Upper lobe of left lung (tissue), 6 donors: ENCODE data around the gene CABLES2. TPM values are rescaled to one million over a fixed set of nuclear protein-coding genes. Genes with fewer than 3 reads are reported as not detected.
A peak's percentile ranks its signal among the peaks of the same experiment; 100 is the strongest.

Experiments used
- ATAC-seq, 2 donors: fragments of 200-7000 bp; cut with Tn5 transposase; one replicate each; pipeline ENCODE4 v1.9.1; 2022; ENCODE audit warnings: mild to moderate bottlenecking in 2 of 2, moderate library complexity in 2 of 2; ENCODE audit not compliant: low FRiP score in 2 of 2
- DNase-seq, 2 donors: peaks; one replicate each; pipeline ENCODE4 v3.0.0-alpha.2; 2019 to 2020
- H3K27ac ChIP-seq, 4 donors: fragments of 200-600 bp; sonication (generic); one replicate each; pipeline ENCODE4 v1.5.1; 2016 to 2019
- H3K27me3 ChIP-seq, 4 donors: fragments of 200-600 bp; sonication (generic); one replicate each; pipeline ENCODE4 v1.5.1; 2017 to 2019
- H3K36me3 ChIP-seq, 4 donors: fragments of 200-600 bp; sonication (generic); one replicate each; pipeline ENCODE4 v1.5.1; 2016 to 2019
- H3K4me1 ChIP-seq, 4 donors: fragments of 200-600 bp; sonication (generic); one replicate each; pipeline ENCODE4 v1.5.1; 2018 to 2019
- H3K4me3 ChIP-seq, 4 donors: fragments of 200-600 bp; sonication (generic); one replicate each; pipeline ENCODE4 v1.5.1; 2017 to 2019; ENCODE audit warnings: mild to moderate bottlenecking in 2 of 4, moderate library complexity in 1 of 4
- H3K9me3 ChIP-seq, 4 donors: fragments of 200-600 bp; sonication (generic); one replicate each; pipeline ENCODE4 v1.5.1; 2018 to 2019
- CTCF ChIP-seq, 6 experiments: fragments of 450-650 bp in 4 of 6; fragments of 200-600 bp in 2 of 6; sonication (generic) in 2 of 6; IDR thresholded peaks; one replicate each; pipeline ENCODE4 v1.5.1; 2016 to 2019; ENCODE audit warnings: antibody characterized with exemption in 6 of 6
- EP300 ChIP-seq, 4 donors: sonication (generic); formaldehyde crosslinking; IDR thresholded peaks; one replicate each; pipeline ENCODE4 v1.5.1; 2017; ENCODE audit warnings: antibody characterized with exemption in 4 of 4, control low read depth in 2 of 4
- POLR2A ChIP-seq, 4 donors: fragments of 450-650 bp; IDR thresholded peaks; one replicate each; pipeline ENCODE4 v1.5.1; 2016 to 2017; ENCODE audit warnings: antibody characterized with exemption in 4 of 4, mild to moderate bottlenecking in 2 of 4
- POLR2AphosphoS5 ChIP-seq, 2 donors: sonication (generic); formaldehyde crosslinking; IDR thresholded peaks; one replicate each; pipeline ENCODE4 v1.5.1; 2017; ENCODE audit warnings: antibody characterized with exemption in 2 of 2
- WGBS, 2 donors: methylation state at CpG; one replicate each; pipeline ENCODE4 v1.1.5; 2017 to 2018; 5-methylcytosine and 5-hydroxymethylcytosine counted together
- total RNA-seq, 6 donors: library from RNA; depleted of rRNA in 4 of 6; stranded (reverse); fragments of >200 nt in 4 of 6; gene quantifications; one replicate each; pipeline versions ENCODE4 v1.1.0 to v1.2.1, GENCODE V29; 2016 to 2021
- donor health status: DM: no; HTN: no; CAD: no; lungs with moderate emphysema.
- donor health status: DM: no; HTN: yes; CAD: no; lungs with severe emphysema.

The CABLES2 gene
- total RNA-seq, 6 donors from 2014 or later, result 2.2 to 5.2 (median 4.0) TPM

- no peaks in the 10 kb centered on the region for H3K27me3 ChIP-seq
- H3K4me1 ChIP-seq, result no peaks in the 10 kb centered on the region
- WGBS, 2 donors, result 91 to 95% methylated on average over 29 to 40 of the region's 44 CpGs
- H3K27ac ChIP-seq, result no peak overlapping the region
- peak in 1 of 2 donors; percentile 78 for DNase-seq
- no peak overlapping the region for H3K4me3 ChIP-seq
- no peak for ATAC-seq
- no peak for TF ChIP-seq CTCF (IDR thresholded peaks at IDR 0.05)
- TF ChIP-seq POLR2A (IDR thresholded peaks at IDR 0.05), result no peak
- TF ChIP-seq EP300 (IDR thresholded peaks at IDR 0.05), result no peak
- TF ChIP-seq POLR2AphosphoS5 (IDR thresholded peaks at IDR 0.05), result no peak
- H3K9me3 ChIP-seq, result no peaks in the 10 kb centered on the region
- peaks cover 0 to 60% (median 26%) of the 10 kb centered on the region in 4 donors for H3K36me3 ChIP-seq
These were observed 12.5 kb downstream of the CABLES2 start for GRCh38 chr20:62394248-62395245.

DNA sequence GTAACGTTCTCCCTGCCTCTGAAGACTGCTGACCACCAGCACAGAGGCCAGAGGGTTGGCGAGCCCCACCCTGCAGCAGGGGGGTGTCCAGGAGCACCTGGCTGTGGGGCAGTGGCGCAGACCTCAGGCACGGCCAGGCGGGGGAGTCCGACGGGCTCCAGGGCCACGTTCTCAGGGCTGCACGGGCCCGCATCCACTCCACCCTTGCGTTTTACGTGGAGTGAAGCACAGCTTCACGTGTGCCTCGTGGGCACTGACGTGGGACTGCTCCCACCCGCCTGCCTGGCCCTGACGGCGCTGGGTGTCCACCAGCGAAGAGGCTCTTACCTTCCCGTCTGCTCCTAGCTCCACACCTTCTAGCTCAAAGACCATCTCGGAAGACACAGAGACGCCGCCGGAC lies 13.3 kb downstream of the CABLES2 start:
- no peak overlapping the region for H3K4me3 ChIP-seq
- no peak for ATAC-seq
- no peaks in the 10 kb centered on the region for H3K9me3 ChIP-seq
- WGBS, 2 donors, result 92 to 94% methylated on average over 10 to 24 of the region's 24 CpGs
- no peak for TF ChIP-seq POLR2AphosphoS5 (IDR thresholded peaks at IDR 0.05)
- no peak for TF ChIP-seq CTCF (IDR thresholded peaks at IDR 0.05)
- TF ChIP-seq POLR2A (IDR thresholded peaks at IDR 0.05), result no peak
- TF ChIP-seq EP300 (IDR thresholded peaks at IDR 0.05), result no peak
- peaks cover 0 to 68% (median 32%) of the 10 kb centered on the region in 4 donors for H3K36me3 ChIP-seq
- DNase-seq, result peak in 1 of 2 donors; percentile 72
- no peak overlapping the region for H3K27ac ChIP-seq
- peaks cover 0 to 1% (median 0%) of the 10 kb centered on the region in 4 donors for H3K4me1 ChIP-seq
- no peaks in the 10 kb centered on the region for H3K27me3 ChIP-seq

DNA sequence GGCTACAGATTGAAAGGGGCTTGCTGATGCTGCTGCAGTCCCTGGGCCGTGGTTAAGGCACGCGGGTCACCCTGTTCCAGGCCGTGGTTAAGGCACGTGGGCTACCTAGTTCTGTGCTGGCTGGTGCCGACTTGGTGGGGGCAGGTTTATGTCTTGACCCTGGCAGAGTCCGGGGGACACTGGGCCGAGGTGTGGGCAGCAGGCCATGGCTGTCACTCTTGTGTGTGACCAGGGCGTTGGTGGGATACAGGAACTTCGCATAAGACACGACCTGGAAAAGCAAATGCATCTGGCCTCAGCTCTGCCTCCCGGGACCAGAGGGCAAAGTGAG lies 13.8 kb downstream of the CABLES2 start:
- WGBS, 2 donors, result 86 to 91% methylated on average over 11 to 12 of the region's 12 CpGs
- Histone ChIP-seq H3K4me1 (peaks cover 0 to 6% (median under 1%) of the 10 kb centered on the region in 4 donors), H3K36me3 (peaks cover 2 to 73% (median 33%) of the 10 kb centered on the region in 4 donors), H3K27ac (no peak overlapping the region), H3K9me3 (no peaks in the 10 kb centered on the region), H3K27me3 (no peaks in the 10 kb centered on the region), H3K4me3 (no peak overlapping the region)
- DNase-seq, result peak in 1 of 2 donors; percentile 55
- TF ChIP-seq POLR2A (IDR thresholded peaks at IDR 0.05) (no peak), EP300 (IDR thresholded peaks at IDR 0.05) (no peak), CTCF (IDR thresholded peaks at IDR 0.05) (no peak)
- ATAC-seq, result no peak

DNA sequence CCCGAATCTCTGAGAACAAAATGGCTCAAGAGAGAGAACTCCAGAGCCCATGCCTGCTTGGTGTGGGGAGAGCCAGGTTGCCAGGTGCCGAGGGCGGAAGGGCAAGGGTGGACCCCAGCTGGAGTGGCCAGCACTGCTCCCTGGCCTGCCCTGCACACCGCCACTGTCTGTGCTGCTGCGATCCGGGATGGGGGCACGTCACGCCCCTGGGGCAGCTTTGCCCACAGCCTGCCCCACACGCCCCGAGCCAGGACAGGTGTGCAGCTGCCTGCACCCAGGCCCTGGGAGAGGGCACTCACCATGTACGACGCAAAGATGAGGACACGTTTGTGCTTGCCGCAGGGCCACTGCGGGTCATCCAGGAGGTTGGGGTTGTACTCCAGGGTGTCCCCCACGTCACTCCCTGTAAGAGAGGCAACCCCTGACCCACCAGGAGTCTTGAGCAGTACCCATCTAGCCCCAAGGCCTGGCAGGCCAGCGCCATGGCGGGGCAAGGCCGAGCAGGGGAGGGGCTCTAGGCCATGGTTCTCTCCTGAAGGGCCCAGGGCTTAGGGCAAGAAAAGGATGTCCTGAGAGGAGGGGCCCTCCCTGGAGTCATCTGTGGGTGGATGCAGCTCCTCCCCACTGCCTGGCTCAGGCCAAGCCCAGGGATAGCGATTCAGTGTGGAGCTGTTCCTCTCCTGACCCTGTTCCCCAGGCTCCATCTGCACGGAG lies 14.3 kb downstream of the CABLES2 start:
- no peak for TF ChIP-seq CTCF (IDR thresholded peaks at IDR 0.05)
- no peak for TF ChIP-seq POLR2A (IDR thresholded peaks at IDR 0.05)
- TF ChIP-seq POLR2AphosphoS5 (IDR thresholded peaks at IDR 0.05), result no peak
- no peak for TF ChIP-seq EP300 (IDR thresholded peaks at IDR 0.05)
- DNase-seq (peak in 1 of 2 donors; percentile 70), ATAC-seq (no peak)
- Histone ChIP-seq H3K9me3 (no peaks in the 10 kb centered on the region), H3K27me3 (no peaks in the 10 kb centered on the region), H3K36me3 (peaks cover 2 to 78% (median 33%) of the 10 kb centered on the region in 4 donors), H3K4me3 (no peak overlapping the region), H3K4me1 (peaks cover 5 to 12% (median 6%) of the 10 kb centered on the region in 4 donors), H3K27ac (no peak overlapping the region)
- 67 to 85% methylated on average over 3 to 13 of the region's 21 CpGs for WGBS, 2 donors
